Measurements from ENCODE around the gene BRWD1. TPM values are rescaled to one million over a fixed set of nuclear protein-coding genes. Genes with fewer than 3 reads are reported as not detected.

The BRWD1 gene
- total RNA-seq, 4 donors from 2014 or later, result 41.7 to 69.0 (median 47.1) TPM

DNA sequence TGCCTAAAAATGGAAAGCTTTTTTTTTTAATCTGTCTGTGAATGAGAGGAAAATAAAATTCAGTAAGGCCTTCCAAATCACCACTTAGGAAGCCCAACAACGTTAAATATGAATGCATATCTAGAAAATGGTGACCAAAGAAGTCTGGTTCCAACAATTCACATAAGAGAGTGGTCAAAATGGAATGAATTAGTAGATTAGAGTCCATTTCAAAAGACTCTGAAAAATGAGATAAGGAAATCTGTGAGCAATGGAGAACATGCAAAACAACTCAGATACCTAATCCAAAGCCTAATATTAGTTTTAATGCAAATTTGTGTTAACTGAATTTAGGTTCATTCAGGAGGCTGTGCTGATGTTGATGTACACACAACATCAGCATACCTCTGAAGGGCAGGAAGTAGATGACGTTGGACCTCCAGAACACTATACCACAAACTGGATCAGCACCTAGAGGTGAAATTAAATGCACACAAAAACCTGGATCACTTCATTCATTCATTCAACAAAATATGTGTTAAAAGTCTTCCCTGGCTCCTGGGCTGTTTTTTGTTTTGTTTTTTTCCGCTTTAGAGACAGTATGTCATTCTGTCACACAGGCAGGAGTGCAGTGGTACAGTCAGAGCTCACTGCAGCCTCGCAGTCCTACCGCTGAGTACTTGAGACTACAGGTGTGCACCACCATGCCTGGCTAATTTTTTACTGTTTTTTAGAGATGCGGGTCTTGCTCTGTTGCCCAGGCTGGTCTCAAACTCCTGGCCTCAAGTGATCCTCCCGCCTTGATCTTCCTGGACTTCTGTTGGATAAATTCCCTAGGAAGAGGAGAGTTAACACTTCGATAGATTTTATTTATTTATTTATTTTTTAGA is 4.9 kb upstream of the BRWD1 start:
- no peak for ATAC-seq (ENCODE audit: low FRiP score)

GRCh38 chr21:39317134-39318090 is 4.0 kb upstream of the BRWD1 start:
- no peak for ATAC-seq (ENCODE audit: low FRiP score)

More for the DNA sequence above, 4.9 kb upstream of the BRWD1 start:
- TF ChIP-seq, protein P1, sequence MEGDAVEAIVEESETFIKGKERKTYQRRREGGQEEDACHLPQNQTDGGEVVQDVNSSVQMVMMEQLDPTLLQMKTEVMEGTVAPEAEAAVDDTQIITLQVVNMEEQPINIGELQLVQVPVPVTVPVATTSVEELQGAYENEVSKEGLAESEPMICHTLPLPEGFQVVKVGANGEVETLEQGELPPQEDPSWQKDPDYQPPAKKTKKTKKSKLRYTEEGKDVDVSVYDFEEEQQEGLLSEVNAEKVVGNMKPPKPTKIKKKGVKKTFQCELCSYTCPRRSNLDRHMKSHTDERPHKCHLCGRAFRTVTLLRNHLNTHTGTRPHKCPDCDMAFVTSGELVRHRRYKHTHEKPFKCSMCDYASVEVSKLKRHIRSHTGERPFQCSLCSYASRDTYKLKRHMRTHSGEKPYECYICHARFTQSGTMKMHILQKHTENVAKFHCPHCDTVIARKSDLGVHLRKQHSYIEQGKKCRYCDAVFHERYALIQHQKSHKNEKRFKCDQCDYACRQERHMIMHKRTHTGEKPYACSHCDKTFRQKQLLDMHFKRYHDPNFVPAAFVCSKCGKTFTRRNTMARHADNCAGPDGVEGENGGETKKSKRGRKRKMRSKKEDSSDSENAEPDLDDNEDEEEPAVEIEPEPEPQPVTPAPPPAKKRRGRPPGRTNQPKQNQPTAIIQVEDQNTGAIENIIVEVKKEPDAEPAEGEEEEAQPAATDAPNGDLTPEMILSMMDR (IDR thresholded peaks at IDR 0.05), result no peak
- DNase-seq (ENCODE audit: low spot score), result no peak

GRCh38 chr21:39316729-39317128 is 3.3 kb upstream of the BRWD1 start:
- TF ChIP-seq, protein P1 (IDR thresholded peaks at IDR 0.05), result no peak
- DNase-seq (ENCODE audit: low spot score) (no peak), ATAC-seq (ENCODE audit: low FRiP score) (no peak)

More at GRCh38 chr21:39317134-39318090, 4.0 kb upstream of the BRWD1 start:
- DNase-seq (ENCODE audit: low spot score), result no peak
- TF ChIP-seq, protein P1 (IDR thresholded peaks at IDR 0.05), result no peak

DNA sequence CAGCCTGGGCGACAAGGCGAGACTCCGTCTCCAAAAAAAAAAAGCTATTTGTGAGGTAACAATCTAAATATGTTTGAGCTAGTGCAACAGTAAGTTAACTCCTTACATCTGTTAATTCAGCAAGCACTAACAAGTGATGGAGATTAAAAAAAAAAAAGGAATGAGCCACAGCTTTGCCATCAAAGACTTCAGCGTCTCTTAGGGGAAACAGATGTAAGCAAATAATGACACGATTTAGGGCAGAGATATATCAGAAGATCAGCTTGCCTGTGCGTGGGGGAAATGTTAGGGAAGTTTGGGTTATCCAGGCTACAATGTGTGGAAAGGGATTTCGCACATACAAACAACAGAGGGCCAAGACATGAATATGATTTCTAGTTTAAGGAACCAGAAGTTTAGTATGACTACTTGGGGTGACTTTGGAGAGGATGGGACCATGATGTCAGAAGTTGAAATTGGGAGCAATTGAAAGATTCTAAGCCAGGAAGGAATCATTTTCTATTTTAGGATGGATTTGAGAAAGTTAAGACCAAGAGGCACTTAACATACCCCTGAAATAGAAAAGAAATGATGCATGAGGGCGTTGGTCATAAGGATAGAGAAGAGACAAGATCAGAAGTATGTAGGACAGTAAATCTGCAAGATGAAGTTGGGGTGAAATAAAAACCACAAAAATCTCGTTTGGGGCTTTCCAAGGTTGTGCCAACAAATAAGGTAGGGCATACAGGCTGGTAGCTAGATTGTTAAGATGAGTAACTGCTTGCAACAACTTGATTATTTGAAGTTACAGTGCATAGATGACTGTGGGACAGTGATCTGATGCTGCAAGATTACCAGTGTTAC is 2.4 kb upstream of the BRWD1 start:
- DNase-seq (ENCODE audit: low spot score) (no peak), ATAC-seq (ENCODE audit: low FRiP score) (no peak)
- TF ChIP-seq, protein P1 (IDR thresholded peaks at IDR 0.05), result no peak

- ATAC-seq (ENCODE audit: low FRiP score) (peak; percentile 15), DNase-seq (ENCODE audit: low spot score) (no peak)
- TF ChIP-seq, protein P1 (IDR thresholded peaks at IDR 0.05), result no peak
Measured at GRCh38 chr21:39314143-39315027, 953 bp upstream of the BRWD1 start.

Measured in omental fat pad (tissue), 4 donors.